ENCODE data around the gene MAP3K21.

- no peak for TF ChIP-seq CTCF (IDR thresholded peaks at IDR 0.05)
- no peak for TF ChIP-seq POLR2A (IDR thresholded peaks at IDR 0.05)
Measured at GRCh38 chr1:233293556-233294446, 33.7 kb upstream of the MAP3K21 start.
